KOPT-K1 (cell line): ENCODE results near the gene DDX54.
"Not testable (repeated sequence)": the region's sequence is repeated elsewhere in the genome, so short reads cannot be mapped to it uniquely, and the experiment has no call there.

Experiments
- H3K27ac ChIP-seq: fragments of 200-600 bp; sonication (generic); 2 replicates; pipeline ENCODE4 v1.5.1; 2016; ENCODE audit warnings: antibody characterized with exemption, mild to moderate bottlenecking, low read depth, low read length; ENCODE audit not compliant: poor library complexity, severe bottlenecking
- H3K36me3 ChIP-seq: fragments of 200-600 bp; sonication (generic); 2 replicates; pipeline ENCODE4 v1.5.1; 2017; ENCODE audit warnings: antibody characterized with exemption, mild to moderate bottlenecking, low read length, moderate library complexity; ENCODE audit not compliant: insufficient read depth
- H3K9me3 ChIP-seq: fragments of 200-600 bp; sonication (generic); 2 replicates; pipeline ENCODE4 v1.5.1; 2017; ENCODE audit warnings: antibody characterized with exemption, low read length, mild to moderate bottlenecking; ENCODE audit not compliant: insufficient read depth, poor library complexity, severe bottlenecking

The DDX54 gene

DNA sequence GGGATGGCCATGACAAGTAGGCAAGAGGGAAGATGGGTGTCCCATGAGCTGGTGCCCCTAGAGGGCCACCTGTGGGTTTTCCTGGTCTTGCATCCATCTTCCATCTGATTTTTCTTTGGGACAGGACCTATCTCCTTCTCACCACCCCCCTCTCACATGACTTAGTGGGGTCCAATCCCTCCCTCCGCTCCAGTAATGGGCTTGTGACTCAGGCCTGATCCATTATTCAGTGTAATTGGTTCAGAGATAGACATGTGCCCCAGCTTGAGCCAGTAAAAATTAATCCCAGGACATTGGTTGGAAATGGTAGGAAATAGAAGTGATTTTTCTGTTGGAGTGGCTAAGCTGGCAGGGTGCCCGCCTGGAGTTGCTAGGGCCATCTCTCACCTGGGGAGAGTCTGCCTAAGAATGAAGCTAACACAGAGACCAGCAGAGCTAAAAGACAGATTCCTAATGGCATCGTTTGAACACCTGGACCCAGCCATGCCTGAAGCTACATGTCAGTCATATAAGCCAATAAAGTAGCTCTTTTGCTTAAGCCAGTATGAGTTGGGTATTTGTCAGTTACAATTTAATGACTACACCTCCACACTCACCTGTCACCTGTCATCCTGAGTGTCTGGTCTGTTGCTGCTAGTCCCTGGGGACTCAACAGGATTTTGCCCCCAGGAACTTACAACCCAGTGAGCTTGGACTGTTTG lies 64.5 kb downstream of the DDX54 start:
- H3K9me3 ChIP-seq: peaks cover 13% of the 10 kb centered on the region
- H3K36me3 ChIP-seq: peaks cover 91% of the 10 kb centered on the region
- no peak overlapping the region for H3K27ac ChIP-seq

DNA sequence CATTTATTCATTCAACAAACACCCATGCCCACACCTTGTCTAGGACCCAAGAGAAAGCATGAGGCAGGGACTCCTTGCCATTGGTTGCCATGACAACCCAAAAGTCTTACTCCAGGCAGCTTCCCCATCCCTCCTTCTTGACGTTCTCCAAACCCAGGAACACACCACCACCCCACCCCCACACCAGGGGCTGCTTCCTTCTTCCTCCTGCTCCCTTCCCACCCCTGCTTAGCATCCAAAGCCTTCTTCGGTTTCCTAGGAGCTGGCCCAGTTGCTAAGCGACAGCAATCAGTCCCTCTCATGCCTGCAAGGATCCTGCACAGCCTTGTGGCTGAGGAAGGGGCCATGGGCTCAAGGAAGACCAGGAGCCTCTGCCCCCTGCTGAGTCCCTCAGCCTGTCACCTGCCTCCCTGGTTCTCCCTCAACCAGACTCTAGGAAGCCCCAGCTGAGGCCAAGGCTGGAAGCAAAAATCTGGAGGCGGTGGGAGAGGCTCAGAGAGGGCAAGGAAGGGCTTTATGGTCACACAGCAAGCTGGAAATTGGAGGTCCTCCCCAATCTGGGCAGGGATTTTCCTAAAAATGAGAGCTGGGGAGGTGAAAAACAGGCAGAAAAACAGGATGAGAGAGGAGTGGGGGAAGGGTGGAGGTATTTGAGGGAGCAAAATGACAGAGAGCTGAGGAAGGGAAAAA lies 65.2 kb downstream of the DDX54 start:
- peaks cover 13% of the 10 kb centered on the region for H3K9me3 ChIP-seq
- peaks cover 92% of the 10 kb centered on the region for H3K36me3 ChIP-seq
- H3K27ac ChIP-seq: no peak overlapping the region

DNA sequence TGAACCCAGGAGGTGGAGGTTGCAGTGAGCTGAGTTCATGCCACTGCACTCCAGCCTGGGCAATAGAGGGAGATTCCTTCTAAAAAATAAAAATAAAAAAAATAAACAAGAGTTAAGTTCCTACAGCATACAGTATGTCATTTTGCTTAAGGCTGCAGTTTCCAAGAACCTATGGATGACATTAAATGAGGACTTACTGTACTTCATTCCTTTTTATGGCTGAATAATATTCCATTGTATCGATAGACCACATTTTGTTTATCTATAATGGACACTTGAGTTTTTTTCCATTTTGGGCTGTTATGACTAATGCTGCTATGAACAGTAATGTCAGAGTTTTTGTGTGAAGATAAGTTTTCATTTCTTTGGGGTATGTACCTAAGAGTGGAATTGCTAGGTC lies 67.1 kb downstream of the DDX54 start:
- H3K9me3 ChIP-seq: peaks cover 4% of the 10 kb centered on the region
- peaks cover 92% of the 10 kb centered on the region for H3K36me3 ChIP-seq
- H3K27ac ChIP-seq: no peak overlapping the region

DNA sequence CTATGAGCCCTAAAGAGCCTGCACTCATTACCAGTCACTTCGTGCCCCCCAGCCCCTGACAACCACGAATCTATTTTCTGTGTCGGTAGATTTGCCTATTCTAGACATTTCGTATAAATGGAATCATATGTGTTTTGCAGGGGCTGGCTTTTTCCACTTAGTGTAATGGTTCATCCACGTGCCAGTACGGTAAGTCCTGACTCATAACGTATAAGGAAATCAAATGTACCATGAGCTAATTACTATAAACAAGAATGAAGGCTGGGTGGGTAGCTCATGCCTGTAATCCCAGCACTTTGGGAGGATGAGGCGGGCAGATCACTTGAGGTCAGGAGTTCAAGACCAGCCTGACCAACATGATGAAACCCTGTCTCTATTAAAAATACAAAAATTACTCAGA lies 67.6 kb downstream of the DDX54 start:
- H3K9me3 ChIP-seq: not testable (repeated sequence)
- H3K36me3 ChIP-seq: peaks cover 92% of the 10 kb centered on the region

DNA sequence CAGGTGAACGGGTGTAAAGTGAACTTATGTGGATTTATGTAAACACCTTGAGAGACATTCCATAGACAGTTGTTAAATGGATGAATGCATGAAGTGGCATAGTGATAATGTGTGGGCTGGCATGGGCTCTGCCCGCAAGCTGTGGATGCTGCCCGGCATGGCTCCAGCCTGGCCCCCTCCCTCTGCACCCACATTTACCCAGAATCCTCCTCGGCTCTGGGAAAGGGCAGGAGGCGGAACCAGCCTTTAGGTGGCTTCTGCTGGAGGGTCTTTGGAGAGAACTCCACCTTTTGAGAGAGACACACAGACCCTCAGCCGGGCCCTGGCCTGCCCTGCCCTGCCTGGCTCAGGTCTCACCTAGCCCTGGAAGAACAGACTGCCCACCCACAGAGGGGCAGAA lies 68.4 kb downstream of the DDX54 start:
- H3K27ac ChIP-seq: no peak overlapping the region
- H3K9me3 ChIP-seq: no peaks in the 10 kb centered on the region
- peaks cover 93% of the 10 kb centered on the region for H3K36me3 ChIP-seq

More for the DNA sequence above, 67.6 kb downstream of the DDX54 start:
- H3K27ac ChIP-seq: not testable (repeated sequence)

DNA sequence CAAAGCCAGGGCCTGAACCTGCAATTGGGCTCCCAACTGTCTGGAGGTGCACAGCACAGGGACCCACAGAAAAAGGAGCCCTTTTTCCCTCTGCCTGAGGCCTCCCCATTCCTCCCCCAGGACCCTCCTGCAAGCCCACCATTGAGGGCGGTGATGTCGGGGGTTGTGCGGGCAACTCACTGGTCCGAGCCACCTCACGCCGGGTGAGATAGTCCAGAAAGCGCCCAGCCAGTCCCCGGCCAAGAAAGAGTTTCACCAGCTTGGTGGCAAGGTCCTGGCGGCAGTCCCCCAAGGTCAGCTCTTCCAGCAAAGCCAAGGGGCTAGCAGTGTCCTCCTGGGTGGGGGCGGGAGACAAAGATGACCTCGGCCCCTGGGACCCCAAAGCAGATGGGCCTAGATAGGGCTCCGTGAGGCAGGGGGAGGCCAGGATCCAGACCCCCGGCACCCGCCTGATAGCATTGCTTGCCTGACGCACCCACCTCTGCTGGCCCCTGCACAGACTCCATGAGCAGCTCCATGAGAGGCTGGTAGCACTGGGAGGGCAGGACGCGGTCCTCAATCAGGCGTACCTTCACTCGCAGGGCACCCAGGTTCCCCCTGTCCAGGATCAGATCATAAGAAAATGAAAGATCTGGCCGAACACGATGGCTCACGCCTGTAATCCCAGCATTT lies 69.7 kb downstream of the DDX54 start:
- Histone ChIP-seq H3K27ac (no peak overlapping the region), H3K9me3 (no peaks in the 10 kb centered on the region), H3K36me3 (peaks cover 97% of the 10 kb centered on the region)

DNA sequence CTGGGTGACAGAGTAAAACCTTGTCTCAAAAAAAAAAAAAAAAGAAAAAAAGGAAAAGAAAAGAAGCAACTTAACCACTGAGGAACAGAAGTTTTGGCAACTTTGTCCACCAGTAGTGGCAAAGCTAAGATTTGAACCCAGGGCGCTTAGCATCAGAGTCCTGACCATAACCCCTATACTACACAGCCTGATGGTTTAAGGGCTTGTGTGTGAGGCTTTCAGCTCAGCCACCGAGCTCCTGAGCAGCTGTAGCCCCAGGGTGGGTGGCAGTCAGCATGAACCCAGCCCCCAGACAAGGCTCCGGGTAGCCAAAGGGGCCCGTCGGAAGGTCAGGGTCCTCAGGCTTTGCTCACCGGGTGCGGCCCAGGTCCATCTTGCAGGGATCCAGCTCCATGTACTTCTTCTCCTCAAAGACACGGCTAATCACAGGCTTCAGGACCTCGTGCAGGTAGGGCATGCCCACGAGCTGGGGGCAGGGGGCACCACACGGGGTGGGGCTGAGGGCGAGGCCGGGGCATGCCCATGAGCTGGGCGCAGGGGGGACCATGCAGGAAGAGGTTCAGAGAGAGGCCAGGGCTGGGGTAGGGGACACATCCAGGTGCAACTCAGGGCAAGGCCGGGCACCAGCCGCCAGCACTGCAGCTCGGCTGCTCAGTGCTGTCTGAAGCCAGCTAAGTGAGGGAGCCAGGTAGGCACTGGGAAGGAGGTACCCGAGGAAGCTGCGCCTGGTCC lies 70.7 kb downstream of the DDX54 start:
- Histone ChIP-seq H3K9me3 (no peaks in the 10 kb centered on the region), H3K27ac (no peak overlapping the region), H3K36me3 (peaks cover 98% of the 10 kb centered on the region)

DNA sequence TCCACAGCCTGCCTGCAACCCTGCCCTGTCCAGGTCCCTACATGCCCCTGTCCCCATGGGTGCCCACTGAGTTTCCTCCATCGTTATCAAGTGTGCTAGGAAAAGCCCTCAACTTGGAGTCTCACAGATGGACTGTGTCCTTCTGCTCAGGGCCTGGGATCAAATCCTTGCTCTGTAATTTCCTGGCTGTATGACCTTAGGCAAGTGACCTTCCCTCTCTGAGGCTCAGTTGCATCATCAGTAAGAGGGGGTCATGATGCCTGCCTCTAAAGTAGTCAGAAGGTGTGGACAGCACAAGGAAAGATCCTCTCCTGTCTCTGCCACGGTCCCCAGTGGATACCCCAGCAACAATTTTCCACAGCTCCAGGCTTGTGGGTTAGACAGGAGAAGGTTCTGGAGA lies 71.9 kb downstream of the DDX54 start:
- Histone ChIP-seq H3K27ac (no peak overlapping the region), H3K36me3 (peaks cover 96% of the 10 kb centered on the region), H3K9me3 (no peaks in the 10 kb centered on the region)

DNA sequence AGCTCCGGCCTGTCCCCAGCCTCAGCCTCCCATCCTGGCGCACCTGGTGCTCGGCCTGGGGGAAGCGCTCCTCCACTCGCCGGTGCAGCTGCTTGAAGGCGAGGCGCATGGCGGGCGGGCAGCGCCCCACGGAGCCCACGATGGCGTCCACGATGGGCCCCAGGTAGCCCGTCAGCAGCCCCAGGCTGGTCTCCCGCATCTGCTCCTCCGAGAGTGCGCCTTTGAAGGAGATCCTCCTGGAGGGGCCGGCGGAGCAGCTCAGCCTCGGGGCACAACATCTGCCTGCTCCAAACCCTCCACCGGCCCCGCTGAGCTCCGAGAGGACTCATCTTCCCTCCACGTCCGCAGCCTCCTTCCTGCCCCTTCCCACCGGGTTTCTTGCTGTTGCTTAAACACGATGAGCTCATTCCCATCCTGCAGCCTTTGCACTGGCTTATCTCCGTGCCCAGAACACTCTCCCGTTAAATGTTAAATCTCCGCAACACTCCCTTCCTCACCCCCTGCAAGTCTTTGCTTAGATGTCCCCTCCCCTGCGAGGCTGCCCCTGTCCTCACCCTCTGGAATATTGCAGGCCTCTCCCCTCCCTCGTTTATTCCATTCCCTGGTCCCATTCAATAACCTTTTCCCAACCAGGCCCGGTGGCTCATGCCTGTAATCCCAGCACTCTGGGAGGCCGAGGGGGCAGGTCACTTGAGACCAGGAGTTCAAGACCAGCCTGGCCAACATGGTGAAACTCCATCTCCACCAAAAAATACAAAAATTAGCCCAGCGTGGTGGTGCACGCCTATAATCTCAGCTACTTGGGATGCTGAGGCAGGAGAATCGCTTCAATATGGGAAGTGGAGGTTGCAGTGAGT lies 73.0 kb downstream of the DDX54 start:
- H3K27ac ChIP-seq: no peak overlapping the region
- peaks cover 97% of the 10 kb centered on the region for H3K36me3 ChIP-seq
- no peaks in the 10 kb centered on the region for H3K9me3 ChIP-seq

DNA sequence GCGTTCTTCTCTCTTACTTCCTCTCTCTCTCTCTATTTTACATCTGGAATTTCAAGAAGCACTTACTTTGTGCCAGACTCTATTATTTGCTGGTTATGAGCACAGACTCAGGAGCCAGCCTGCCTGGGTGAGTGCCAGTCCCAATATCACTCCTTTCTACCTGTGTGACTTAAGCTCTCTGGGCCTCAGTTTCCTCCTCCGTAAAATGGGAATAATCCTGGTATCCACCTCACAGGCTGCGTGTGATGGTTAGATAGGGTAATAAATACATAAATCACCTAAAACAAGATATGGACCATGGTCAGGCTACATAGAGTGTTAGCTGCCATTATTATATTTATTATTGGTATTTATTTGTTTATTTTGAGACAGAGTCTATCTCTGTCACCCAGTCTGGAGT lies 74.0 kb downstream of the DDX54 start:
- Histone ChIP-seq H3K27ac (no peak overlapping the region), H3K36me3 (peaks cover 97% of the 10 kb centered on the region), H3K9me3 (no peaks in the 10 kb centered on the region)

DNA sequence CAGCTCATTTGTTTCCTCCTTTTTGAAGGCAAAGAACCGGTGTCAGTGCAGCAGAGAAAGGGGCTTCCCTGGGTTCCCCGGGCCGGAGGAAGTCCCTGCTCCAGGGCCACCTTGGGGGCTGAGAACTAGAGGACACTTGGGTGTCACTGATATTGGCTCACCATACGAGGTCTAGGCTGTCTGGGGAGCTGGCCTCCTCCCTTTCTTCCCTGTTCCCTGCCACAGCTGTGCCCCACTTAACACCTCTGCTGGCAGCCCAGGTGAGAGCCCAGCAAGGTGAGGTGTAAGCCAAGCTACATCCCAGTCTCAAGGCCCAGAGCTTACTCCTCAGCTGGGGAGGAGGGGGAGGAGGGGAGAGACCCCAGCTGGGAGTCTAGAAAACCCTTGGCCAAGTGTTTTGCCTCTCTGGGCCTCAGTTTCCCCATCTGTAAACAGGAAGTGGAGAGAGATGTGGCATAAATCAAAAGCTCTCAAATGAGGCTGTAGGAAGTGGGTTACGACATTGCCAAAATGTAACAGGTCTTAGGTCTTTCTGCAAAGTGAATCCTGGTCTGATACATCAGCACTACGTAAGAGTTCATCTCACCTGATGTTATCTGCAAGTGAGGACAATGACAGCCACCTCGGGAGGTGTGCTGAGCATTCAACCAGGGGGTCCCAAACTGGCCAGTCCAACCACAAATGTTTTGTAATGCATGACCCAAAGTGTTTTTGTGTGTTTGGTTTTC lies 75.2 kb downstream of the DDX54 start:
- Histone ChIP-seq H3K36me3 (peaks cover 98% of the 10 kb centered on the region), H3K9me3 (no peaks in the 10 kb centered on the region), H3K27ac (no peak overlapping the region)

DNA sequence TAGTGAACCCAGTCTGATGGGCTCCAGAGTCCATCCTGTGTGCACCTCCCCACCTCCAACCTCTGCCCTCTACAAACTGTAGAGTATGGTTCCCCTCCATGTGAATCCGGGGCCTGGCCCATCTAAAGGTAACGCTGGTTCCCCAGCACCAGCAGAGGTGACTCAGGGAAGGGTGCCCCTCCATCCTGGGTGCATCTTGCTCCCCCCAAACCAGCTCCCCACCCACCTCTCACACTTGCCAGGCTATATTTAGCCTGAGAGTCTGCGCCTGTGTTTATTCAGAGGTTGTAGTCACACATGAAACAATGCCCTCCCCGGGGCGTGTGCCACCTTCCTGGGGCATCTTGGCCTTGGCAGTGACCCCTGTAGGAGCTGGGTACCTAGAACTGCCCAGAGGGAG lies 75.9 kb downstream of the DDX54 start:
- peaks cover 97% of the 10 kb centered on the region for H3K36me3 ChIP-seq
- no peak overlapping the region for H3K27ac ChIP-seq
- H3K9me3 ChIP-seq: no peaks in the 10 kb centered on the region

DNA sequence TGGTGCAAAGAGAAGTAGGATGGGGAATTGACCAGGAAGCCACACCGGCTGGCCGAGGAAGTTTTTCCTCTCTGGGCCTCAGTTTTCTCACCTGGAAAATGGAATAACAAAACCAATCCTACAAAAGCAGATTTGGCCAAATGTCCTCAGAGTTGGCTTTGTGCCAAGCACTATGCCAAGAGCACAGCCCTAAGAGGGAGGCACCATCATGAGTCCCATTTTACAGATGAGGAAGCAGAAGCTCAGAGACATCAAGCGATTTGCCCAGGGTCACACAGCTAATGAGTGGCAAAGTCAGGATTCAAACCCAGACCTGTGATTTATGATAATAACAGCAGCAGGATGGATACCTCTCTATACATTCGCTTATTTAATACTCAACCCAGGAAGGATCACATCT lies 77.0 kb downstream of the DDX54 start:
- Histone ChIP-seq H3K9me3 (no peaks in the 10 kb centered on the region), H3K36me3 (peaks cover 95% of the 10 kb centered on the region), H3K27ac (no peak overlapping the region)
